Vagina (tissue), 2 donors: ENCODE results near the gene NFIX.

Source experiments
- CTCF ChIP-seq, 3 experiments: fragments of 450-650 bp in 2 of 3; fragments of 200-600 bp in 1 of 3; sonication (generic) in 1 of 3; IDR thresholded peaks; one replicate each; pipeline ENCODE4 v1.5.1; 2017 to 2019; ENCODE audit warnings: antibody characterized with exemption in 3 of 3, mild to moderate bottlenecking in 2 of 3, moderate library complexity in 2 of 3
- POLR2A ChIP-seq, 2 donors: fragments of 450-650 bp; IDR thresholded peaks; one replicate each; pipeline ENCODE4 v1.6.1; 2017; ENCODE audit warnings: antibody characterized with exemption in 2 of 2, mild to moderate bottlenecking in 2 of 2, moderate library complexity in 2 of 2
- POLR2AphosphoS5 ChIP-seq, 2 donors: sonication (generic); formaldehyde crosslinking; IDR thresholded peaks; one replicate each; pipeline ENCODE4 v1.9.0; 2017; ENCODE audit warnings: antibody characterized with exemption in 2 of 2, mild to moderate bottlenecking in 2 of 2, low read depth in 1 of 2; ENCODE audit not compliant: insufficient read depth in 1 of 2

GRCh38 chr19:13027557-13027956 lies 32.3 kb downstream of the NFIX start:
- TF ChIP-seq CTCF (IDR thresholded peaks at IDR 0.05) (no peak), POLR2A (IDR thresholded peaks at IDR 0.05) (no peak), POLR2AphosphoS5 (IDR thresholded peaks at IDR 0.05; ENCODE audit: insufficient read depth in 1 of 2, low read depth in 1 of 2) (no peak)
